ENCODE data around the gene PRKAG2.
"Not testable (repeated sequence)": the region's sequence is repeated elsewhere in the genome, so short reads cannot be mapped to it uniquely, and the experiment has no call there.

Gene PRKAG2

DNA sequence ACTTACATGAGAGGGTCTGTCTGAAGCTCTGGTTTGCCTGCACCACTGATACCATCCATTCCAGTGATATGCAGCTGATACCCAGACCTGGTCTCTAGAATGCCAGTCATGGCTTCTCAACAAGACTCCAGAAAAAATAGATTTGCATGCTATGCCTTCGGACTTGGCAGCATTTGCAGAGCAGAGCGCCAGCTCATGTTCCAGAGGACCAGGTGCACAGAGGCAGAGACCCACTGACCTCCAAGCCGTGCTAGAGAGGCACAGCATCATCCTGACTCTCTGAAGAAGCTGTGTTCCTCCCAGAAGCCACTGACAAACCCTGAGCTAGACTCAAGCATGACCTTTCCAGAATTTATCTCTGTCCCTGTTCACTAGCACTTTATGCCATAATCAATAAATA lies 6.9 kb upstream of the PRKAG2 start:
- no peak for DNase-seq

DNA sequence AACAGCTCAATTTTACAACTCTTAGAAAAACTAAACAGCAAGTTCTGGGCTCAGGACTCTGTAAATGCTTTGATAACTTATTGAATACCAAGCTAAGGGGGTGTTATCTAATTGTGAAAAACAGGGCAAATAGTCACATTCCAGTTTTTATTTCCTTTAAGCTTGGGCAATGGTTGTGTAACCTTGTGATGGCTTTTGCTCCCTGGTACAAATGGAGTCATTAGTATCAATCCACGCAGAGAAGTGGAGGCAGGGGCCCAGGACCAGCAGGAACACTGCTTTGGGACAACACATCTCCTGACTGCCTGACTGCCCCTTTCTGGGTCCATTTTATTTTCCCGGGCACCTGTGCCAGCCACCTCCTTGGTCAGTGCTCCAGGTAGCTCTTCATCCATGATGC lies 5.8 kb upstream of the PRKAG2 start:
- DNase-seq = no peak

- no peak for DNase-seq
Observed at GRCh38 chr7:151880688-151881087, 3.8 kb upstream of the PRKAG2 start.

GRCh38 chr7:151877911-151878835 lies 1.3 kb upstream of the PRKAG2 start:
- no peak for DNase-seq

GRCh38 chr7:151875942-151876898 lies 695 bp downstream of the PRKAG2 start:
- peak; percentile 63 for DNase-seq

DNA sequence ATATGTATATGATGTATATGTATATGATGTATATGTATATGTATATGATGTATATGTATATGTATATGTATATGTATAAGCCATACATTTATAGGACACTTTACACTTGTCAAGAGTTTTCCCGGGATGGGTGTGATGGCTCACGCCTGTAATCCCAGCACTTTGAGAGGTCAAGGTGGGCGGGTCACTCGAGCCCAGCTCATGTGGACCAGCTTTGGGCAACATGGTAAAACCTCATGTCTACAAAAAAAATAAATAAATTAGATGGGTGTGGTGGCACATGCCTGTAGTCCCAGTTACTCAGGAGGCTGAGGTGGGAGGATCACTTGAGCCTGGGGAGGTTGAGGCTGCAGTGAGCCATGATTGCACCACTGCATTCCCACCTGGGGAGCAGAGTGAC lies 2.4 kb downstream of the PRKAG2 start:
- not testable (repeated sequence) for DNase-seq

- DNase-seq = no peak
Observed at GRCh38 chr7:151873402-151873965, 3.4 kb downstream of the PRKAG2 start.

DNA sequence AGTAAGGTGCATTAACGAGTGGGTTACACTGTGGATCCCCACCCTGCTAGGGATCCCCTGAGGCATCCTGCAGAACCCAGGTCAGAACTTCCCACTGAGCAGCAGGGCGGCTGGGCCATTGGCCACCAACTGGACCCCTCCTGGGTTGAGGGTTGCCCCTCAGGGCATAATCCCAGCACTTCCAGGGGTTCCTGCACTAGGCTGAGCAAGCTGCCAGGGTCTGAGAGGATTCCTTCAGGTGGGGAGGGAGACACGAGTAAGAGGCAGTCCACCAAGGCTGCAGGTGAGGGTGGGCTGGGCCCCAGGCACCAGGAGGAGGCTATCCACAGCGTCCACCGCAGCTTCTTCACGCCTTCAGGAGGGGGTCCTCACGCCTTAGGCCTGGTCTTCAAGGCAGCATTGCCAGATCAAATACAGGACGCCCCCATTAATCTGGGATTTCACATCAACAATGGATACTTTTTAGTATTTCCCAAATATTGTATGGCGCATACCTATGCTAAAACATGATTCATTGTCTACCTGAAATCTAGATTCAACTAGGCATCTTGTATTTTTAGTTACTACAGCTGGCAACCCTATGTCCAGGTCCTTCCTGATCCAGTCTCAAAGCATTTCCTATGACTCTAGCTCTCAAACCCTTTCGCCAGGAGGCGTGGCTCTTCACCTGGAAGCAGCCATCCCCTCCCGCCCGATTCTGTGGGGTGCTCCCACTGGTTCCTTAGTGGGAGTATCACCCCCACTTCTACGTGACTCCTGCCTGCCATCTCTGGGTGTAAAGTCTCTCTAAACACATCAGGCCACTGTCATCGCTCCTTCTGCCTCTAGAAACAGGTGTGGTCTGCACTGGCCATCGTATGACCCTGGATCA lies 4.1 kb downstream of the PRKAG2 start:
- no peak for DNase-seq

- DNase-seq = no peak
Observed at GRCh38 chr7:151871904-151872303, 5.0 kb downstream of the PRKAG2 start.

GRCh38 chr7:151871189-151871735 lies 5.7 kb downstream of the PRKAG2 start:
- no peak for DNase-seq

- no peak for DNase-seq
Observed at GRCh38 chr7:151869968-151870918, 6.7 kb downstream of the PRKAG2 start.

DNA sequence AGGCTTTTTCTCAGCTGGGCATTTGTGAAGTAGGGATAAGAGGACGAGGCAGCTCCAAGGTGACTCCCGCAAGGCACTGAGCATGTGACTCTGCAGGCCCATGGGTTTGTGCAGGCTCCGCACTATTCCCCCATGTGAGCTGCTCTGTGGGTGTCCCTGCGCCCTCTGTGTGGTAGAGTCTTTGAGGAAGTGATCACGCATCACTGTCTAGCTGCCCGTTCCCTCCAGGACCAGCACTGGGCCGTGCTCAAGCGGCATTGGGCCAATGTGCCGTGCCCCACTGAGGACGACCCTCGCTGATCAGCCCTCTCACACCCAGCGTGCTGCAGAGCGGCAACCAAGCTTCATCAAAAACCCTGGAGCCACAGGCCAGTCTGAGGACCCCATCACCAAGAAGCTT lies 7.5 kb downstream of the PRKAG2 start:
- no peak for DNase-seq

GRCh38 chr7:151869109-151869428 lies 7.8 kb downstream of the PRKAG2 start:
- no peak for DNase-seq

DNA sequence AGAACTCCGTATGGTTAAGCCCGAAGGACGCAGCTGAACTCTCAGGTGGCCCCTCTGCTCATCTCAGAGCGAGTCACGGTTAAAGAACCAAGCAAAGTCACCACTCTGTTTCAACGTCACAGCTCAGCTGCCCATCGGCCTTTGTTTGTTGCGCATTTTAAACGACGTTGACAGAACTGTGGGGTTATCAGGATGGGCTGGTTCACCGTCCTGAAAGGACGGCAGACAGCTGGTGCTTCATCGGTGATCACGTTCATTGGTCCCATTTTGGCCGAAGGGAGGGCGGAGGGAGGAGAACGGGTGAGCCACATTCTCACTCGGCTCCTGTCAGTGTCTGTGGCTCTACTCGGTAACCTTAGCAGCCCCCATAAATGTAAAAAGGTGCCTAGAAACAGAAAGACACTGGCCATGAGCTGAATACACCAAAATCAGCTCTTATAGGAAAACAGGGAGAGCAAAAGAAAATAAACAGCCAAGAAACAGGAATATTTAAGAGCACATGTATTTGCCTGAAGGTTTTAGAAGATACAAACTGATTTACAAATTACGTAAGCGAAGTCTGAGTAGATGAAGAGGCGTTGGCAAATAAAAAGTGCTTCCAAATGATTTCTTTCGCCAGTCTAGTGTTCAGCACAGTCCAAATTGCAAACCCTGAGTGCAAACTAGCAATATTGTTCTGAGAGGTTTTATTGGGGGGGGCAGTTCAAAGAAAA lies 8.4 kb downstream of the PRKAG2 start:
- no peak for DNase-seq

DNA sequence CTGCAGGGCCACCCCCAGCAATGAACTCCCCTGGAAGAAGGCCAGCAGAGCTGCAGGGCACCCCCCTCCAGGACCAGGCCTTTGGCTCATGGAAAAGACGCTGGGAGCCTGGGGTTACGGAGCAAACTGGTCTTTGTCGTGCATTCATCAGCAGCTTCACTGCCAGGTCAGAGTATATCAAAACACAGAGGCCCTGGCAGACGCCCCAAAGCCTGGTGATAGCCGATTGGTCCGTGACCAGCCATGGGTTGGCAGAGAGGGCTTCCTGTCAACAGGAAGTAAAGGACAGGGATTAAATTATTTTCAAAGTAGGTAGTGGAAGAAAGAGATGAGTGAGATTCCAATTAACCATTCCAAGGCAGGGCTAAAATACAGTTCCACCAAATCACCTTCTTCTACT lies 9.0 kb downstream of the PRKAG2 start:
- DNase-seq = no peak

- DNase-seq = no peak
Observed at GRCh38 chr7:151866761-151867655, 9.9 kb downstream of the PRKAG2 start.

- no peak for DNase-seq
Observed at GRCh38 chr7:151866028-151866427, 10.9 kb downstream of the PRKAG2 start.

DNA sequence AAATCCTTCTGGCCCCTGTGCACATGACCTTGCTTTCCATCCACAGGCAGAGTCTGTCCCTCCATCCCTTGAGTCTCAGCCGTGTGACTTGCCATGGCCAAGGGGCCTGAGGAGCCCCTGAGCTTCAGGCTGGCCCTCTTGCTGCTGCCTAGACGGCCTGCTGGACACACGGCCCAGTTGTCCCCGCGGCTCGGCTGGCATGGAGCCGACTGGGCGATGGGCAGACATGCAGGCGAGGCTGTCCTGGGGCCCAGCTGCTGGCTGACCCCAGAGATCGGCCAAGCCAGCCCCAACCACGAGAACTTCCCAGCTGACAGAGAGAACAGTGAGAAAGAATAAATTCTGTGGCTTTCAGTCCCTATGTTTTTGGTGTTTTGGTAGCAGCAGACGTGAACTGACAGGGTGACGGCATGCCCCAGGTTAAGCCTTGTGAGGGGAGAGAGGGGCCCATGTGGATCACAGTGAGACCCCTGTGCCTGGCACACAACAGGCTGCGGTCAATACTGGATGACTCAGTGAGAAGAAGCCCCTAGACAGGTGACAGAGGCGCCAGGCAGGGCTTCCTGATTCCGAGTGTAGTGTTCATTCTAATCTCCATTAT lies 11.7 kb downstream of the PRKAG2 start:
- DNase-seq = no peak

- DNase-seq = no peak
Observed at GRCh38 chr7:151864561-151864960, 12.4 kb downstream of the PRKAG2 start.

Measured in activated effector memory CD4-positive, alpha-beta T cell treated with Interleukin-2 at 50 U/mL for 16 hours (primary cell).